Panc1 (cell line): ENCODE data around the gene GOLGA6L2.

Experiments
- CTCF ChIP-seq: fragments of 450-650 bp; IDR thresholded peaks from 2 replicates; pipeline ENCODE4 v1.5.1; 2017; ENCODE audit warnings: mild to moderate bottlenecking
- POLR2AphosphoS5 ChIP-seq: IDR thresholded peaks from 2 replicates; pipeline ENCODE4 v1.6.1; 2012; ENCODE audit warnings: mild to moderate bottlenecking, low read depth, low read length, moderate library complexity
- SIN3A ChIP-seq: IDR thresholded peaks from 2 replicates; pipeline ENCODE4 v1.6.1; 2012; ENCODE audit warnings: low read depth, mild to moderate bottlenecking, low read length, moderate library complexity, borderline replicate concordance; ENCODE audit not compliant: insufficient read depth
- TCF7L2 ChIP-seq: IDR thresholded peaks from 2 replicates; pipeline ENCODE4 v1.6.1; 2011; ENCODE audit warnings: mild to moderate bottlenecking, low read depth, low read length, inconsistent platforms

DNA sequence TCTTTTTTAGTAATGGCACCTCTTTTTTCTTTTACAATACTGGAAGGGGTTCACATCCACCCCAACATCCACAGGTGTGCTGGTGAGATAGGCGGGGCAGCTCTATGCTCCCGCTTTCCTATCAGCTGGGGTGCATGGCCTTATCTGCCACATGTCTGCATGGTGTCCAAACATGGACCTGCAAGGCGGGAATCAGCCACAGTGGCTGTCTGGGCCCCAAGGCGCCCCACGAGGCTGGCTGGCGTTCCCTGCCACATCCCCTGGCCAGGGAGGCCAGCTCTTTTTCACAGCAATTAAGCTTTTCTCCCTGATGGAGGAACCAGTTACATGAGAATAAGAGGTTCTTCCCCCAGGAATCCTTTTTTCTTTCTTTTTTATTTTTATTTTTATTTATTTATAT lies 30.9 kb upstream of the GOLGA6L2 start:
- no peak for TF ChIP-seq CTCF
- TF ChIP-seq POLR2AphosphoS5, result no peak
- no peak for TF ChIP-seq SIN3A
- TF ChIP-seq TCF7L2, result no peak
